ENCODE measurements around the gene MYO7A.

- TF ChIP-seq CTCF (IDR thresholded peaks at IDR 0.05; ENCODE audit: insufficient read depth, low read depth, low read length) (peak; percentile 66), EZH2 (IDR thresholded peaks at IDR 0.05; ENCODE audit: insufficient read depth, low read length) (no peak)
Observed at GRCh38 chr11:77113382-77114088, 14.5 kb upstream of the MYO7A start.
